Measurements from ENCODE around the gene GRM6. TPM values are rescaled to one million over a fixed set of nuclear protein-coding genes. Genes with fewer than 3 reads are reported as not detected.

The GRM6 gene
- not detected in 3 replicates for total RNA-seq

GRCh38 chr5:178994580-178995340 lies at the start of gene GRM6:
Gene GRM6 (minus strand): TSS chr5:178995320. CDS start chr5:178994944, 376 bp downstream.
- no peak for DNase-seq (ENCODE audit: low spot score in 2 of 2, unreplicated experiment in 2 of 2)
- H3K27me3 Mint-ChIP-seq (ENCODE audit: low read depth), result peaks cover 61% of the 10 kb centered on the region
- H3K9me3 Mint-ChIP-seq, result peaks cover 12% of the 10 kb centered on the region
- TF ChIP-seq CTCF (IDR thresholded peaks at IDR 0.05; ENCODE audit: unreplicated experiment), result no peak
- H3K4me3 Mint-ChIP-seq, result no peak within 1 kb of the TSS
- H3K4me1 Mint-ChIP-seq, result no peaks in the 10 kb centered on the region
- H3K36me3 Mint-ChIP-seq, result peaks cover 4% of the 10 kb centered on the region
- H3K27ac Mint-ChIP-seq, result no peak within 1 kb of the TSS

GRCh38 chr5:179044765-179045164 lies 49.6 kb upstream of the GRM6 start:
- H3K4me1 Mint-ChIP-seq, result no peaks in the 10 kb centered on the region
- H3K36me3 Mint-ChIP-seq, result no peaks in the 10 kb centered on the region
- H3K9me3 Mint-ChIP-seq, result peaks cover 76% of the 10 kb centered on the region
- H3K27ac Mint-ChIP-seq, result no peak overlapping the region
- H3K4me3 Mint-ChIP-seq, result no peak overlapping the region
- DNase-seq (ENCODE audit: low spot score in 2 of 2, unreplicated experiment in 2 of 2), result no peak
- no peak for TF ChIP-seq CTCF (IDR thresholded peaks at IDR 0.05; ENCODE audit: unreplicated experiment)
- no peaks in the 10 kb centered on the region for H3K27me3 Mint-ChIP-seq (ENCODE audit: low read depth)

GRCh38 chr5:179033004-179033580 lies 38.0 kb upstream of the GRM6 start:
- peaks cover 86% of the 10 kb centered on the region for H3K9me3 Mint-ChIP-seq

GRCh38 chr5:179023528-179024189 lies 28.5 kb upstream of the GRM6 start, which contains the start of gene ZNF879:
Gene ZNF879 (plus strand): TSS chr5:179023804. CDS start chr5:179025005, 1,201 bp downstream.
- Mint-ChIP-seq H3K27ac (peak within 1 kb of the TSS; percentile 96), H3K27me3 (ENCODE audit: low read depth) (no peaks in the 10 kb centered on the region), H3K4me3 (peak within 1 kb of the TSS; percentile 88), H3K36me3 (peaks cover 34% of the 10 kb centered on the region), H3K9me3 (peaks cover 46% of the 10 kb centered on the region), H3K4me1 (peaks cover 6% of the 10 kb centered on the region)
- TF ChIP-seq CTCF (IDR thresholded peaks at IDR 0.05; ENCODE audit: unreplicated experiment), result no peak
- DNase-seq (ENCODE audit: low spot score in 2 of 2, unreplicated experiment in 2 of 2), result peak; percentile 82 to 91

More at GRCh38 chr5:179033004-179033580, 38.0 kb upstream of the GRM6 start:
- TF ChIP-seq CTCF (IDR thresholded peaks at IDR 0.05; ENCODE audit: unreplicated experiment), result no peak
- Mint-ChIP-seq H3K27ac (no peak overlapping the region), H3K4me1 (no peaks in the 10 kb centered on the region), H3K27me3 (ENCODE audit: low read depth) (no peaks in the 10 kb centered on the region), H3K36me3 (peaks cover 81% of the 10 kb centered on the region), H3K4me3 (no peak overlapping the region)
- DNase-seq (ENCODE audit: low spot score in 2 of 2, unreplicated experiment in 2 of 2), result no peak

- Mint-ChIP-seq H3K4me3 (no peak overlapping the region), H3K36me3 (peaks cover 2% of the 10 kb centered on the region), H3K4me1 (no peaks in the 10 kb centered on the region), H3K9me3 (peaks cover 74% of the 10 kb centered on the region), H3K27me3 (ENCODE audit: low read depth) (no peaks in the 10 kb centered on the region), H3K27ac (no peak overlapping the region)
- DNase-seq (ENCODE audit: low spot score in 2 of 2, unreplicated experiment in 2 of 2), result no peak
- TF ChIP-seq CTCF (IDR thresholded peaks at IDR 0.05; ENCODE audit: unreplicated experiment), result no peak
Measured at GRCh38 chr5:179008667-179009066, 13.5 kb upstream of the GRM6 start.
